Activated CD8-positive, alpha-beta memory T cell treated with anti-CD3 and anti-CD28 coated beads, Interleukin-2, amount 50 U/mL, for 1 hour (primary cell): Measurements from ENCODE around the gene PODXL2.
A peak's percentile ranks its signal among the peaks of the same experiment; 100 is the strongest.

ENCODE experiments used
- DNase-seq: peaks from one replicate; pipeline ENCODE4 v3.0.0-alpha.2; 2020; ENCODE audit errors: extremely low read depth

Gene PODXL2

GRCh38 chr3:127658234-127658633 is 29.2 kb downstream of the PODXL2 start:
- DNase-seq, result no peak

- no peak for DNase-seq
These were observed 31.8 kb downstream of the PODXL2 start for GRCh38 chr3:127660621-127661251.

GRCh38 chr3:127661600-127661999 is 32.6 kb downstream of the PODXL2 start:
- DNase-seq, result no peak

- DNase-seq, result no peak
These were observed 33.0 kb downstream of the PODXL2 start for GRCh38 chr3:127662001-127662469.

- no peak for DNase-seq
These were observed 34.2 kb downstream of the PODXL2 start for GRCh38 chr3:127663151-127663550.

- DNase-seq, result no peak
These were observed 36.2 kb downstream of the PODXL2 start for GRCh38 chr3:127665165-127665564.

- no peak for DNase-seq
These were observed 36.6 kb downstream of the PODXL2 start for GRCh38 chr3:127665586-127665985.

- no peak for DNase-seq
These were observed 37.7 kb downstream of the PODXL2 start for GRCh38 chr3:127666676-127667075.

GRCh38 chr3:127667119-127667681 is 38.2 kb downstream of the PODXL2 start:
- no peak for DNase-seq

- DNase-seq, result no peak
These were observed 39.9 kb downstream of the PODXL2 start for GRCh38 chr3:127668906-127669305.

GRCh38 chr3:127669541-127670228 is 40.7 kb downstream of the PODXL2 start:
- no peak for DNase-seq

- no peak for DNase-seq
These were observed 41.2 kb downstream of the PODXL2 start for GRCh38 chr3:127670229-127670559.

- DNase-seq, result no peak
These were observed 42.0 kb downstream of the PODXL2 start for GRCh38 chr3:127670761-127671522.

- DNase-seq, result peak; percentile 23
These were observed 42.8 kb downstream of the PODXL2 start for GRCh38 chr3:127671523-127672428.

- peak; percentile 49 for DNase-seq
These were observed 43.6 kb downstream of the PODXL2 start, which contains the start of gene ABTB1 for GRCh38 chr3:127672429-127673190. Gene ABTB1, plus strand, starts transcription at chr3:127672952. Its CDS starts 74 bp downstream, at chr3:127673026.

- DNase-seq, result no peak
These were observed 44.5 kb downstream of the PODXL2 start for GRCh38 chr3:127673191-127674100.

- no peak for DNase-seq
These were observed 45.2 kb downstream of the PODXL2 start for GRCh38 chr3:127674101-127674721.

GRCh38 chr3:127674790-127675189 is 45.8 kb downstream of the PODXL2 start:
- no peak for DNase-seq
